Endothelial cell of umbilical vein (primary cell): ENCODE data around the gene ITGA11.

Experiments used
- CTCF ChIP-seq, 2 donors: IDR thresholded peaks; 1 replicate in 1 of 2; 2 replicates in 1 of 2; pipeline ENCODE4 v1.5.1; 2011; ENCODE audit warnings: low read length in 2 of 2, mild to moderate bottlenecking in 2 of 2, moderate library complexity in 2 of 2, control low read depth in 1 of 2, inconsistent platforms in 1 of 2, low read depth in 1 of 2; ENCODE audit not compliant: insufficient read depth in 1 of 2; ENCODE audit errors: extremely low read depth in 1 of 2
- EZH2 ChIP-seq: IDR thresholded peaks from 2 replicates; pipeline ENCODE4 v1.6.1; 2012; ENCODE audit warnings: borderline replicate concordance, low read depth, mild to moderate bottlenecking, moderate library complexity, low read length, inconsistent platforms; ENCODE audit not compliant: severe bottlenecking
- FOS ChIP-seq: IDR thresholded peaks from 2 replicates; pipeline ENCODE4 v1.6.1; 2011; ENCODE audit warnings: mild to moderate bottlenecking, low read length, moderate library complexity, borderline replicate concordance; ENCODE audit not compliant: insufficient read depth
- JUN ChIP-seq: IDR thresholded peaks from 2 replicates; pipeline ENCODE4 v1.6.1; 2011; ENCODE audit warnings: borderline replicate concordance, low read depth; ENCODE audit not compliant: insufficient read length, insufficient read depth
- MAX ChIP-seq: IDR thresholded peaks from 2 replicates; pipeline ENCODE4 v1.6.1; 2011; ENCODE audit not compliant: insufficient read depth, insufficient read length
- MYC ChIP-seq: IDR thresholded peaks from one replicate; pipeline ENCODE4 v1.6.1; 2011; ENCODE audit warnings: mild to moderate bottlenecking, low read depth, low read length
- POLR2A ChIP-seq: IDR thresholded peaks from 2 replicates; pipeline ENCODE4 v1.6.1; 2012; ENCODE audit warnings: low read depth, mild to moderate bottlenecking, control low read depth, low read length
- POLR2AphosphoS5 ChIP-seq: IDR thresholded peaks from 2 replicates; pipeline ENCODE4 v1.6.1; 2012; ENCODE audit warnings: low read depth, mild to moderate bottlenecking, control low read depth, low read length, moderate library complexity; ENCODE audit not compliant: insufficient read depth

DNA sequence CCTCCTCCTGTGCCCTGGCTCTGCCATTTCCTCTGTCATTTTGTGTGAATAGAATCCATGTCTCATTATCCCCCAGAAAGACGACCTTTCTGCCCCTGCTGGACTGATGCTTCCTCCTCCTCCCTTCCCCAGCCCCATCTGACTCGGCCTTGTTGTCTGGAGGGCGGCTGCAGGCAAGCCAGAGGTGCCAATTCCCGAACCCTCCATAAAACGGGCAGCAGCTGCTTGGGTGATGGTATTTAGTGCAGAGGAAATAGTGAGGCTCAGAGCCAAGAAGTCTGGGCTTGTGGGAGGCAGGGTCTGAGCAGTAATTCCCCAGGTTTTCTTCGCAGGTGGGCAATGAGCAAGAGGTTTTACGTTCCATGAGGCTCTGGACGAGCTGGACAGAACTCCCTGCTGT is 71.2 kb downstream of the ITGA11 start:
- no peak for TF ChIP-seq POLR2AphosphoS5
- TF ChIP-seq CTCF (IDR thresholded peaks at IDR 0.05; ENCODE audit: extremely low read depth in 1 of 2, insufficient read depth in 1 of 2, low read depth in 1 of 2, low read length in 2 of 2): no peak
- no peak for TF ChIP-seq FOS
- no peak for TF ChIP-seq POLR2A
- no peak for TF ChIP-seq EZH2
- no peak for TF ChIP-seq MYC
- TF ChIP-seq MAX: no peak
- no peak for TF ChIP-seq JUN
